H1 (cell line): ENCODE measurements around the gene ASB8. TPM values are rescaled to one million over a fixed set of nuclear protein-coding genes. Genes with fewer than 3 reads are reported as not detected.

Experiments used
- CTCF ChIA-PET: fragments of 300-600 bp; sonication (Branson Sonifier 250); formaldehyde crosslinking; loops from one replicate; lab custom pipeline; 2021; ENCODE audit not compliant: partially characterized antibody; lab: Charles Lee
- POLR2A ChIA-PET: fragments of 300-600 bp; sonication (Branson Sonifier 250); formaldehyde crosslinking; loops from one replicate; lab custom pipeline; 2021; ENCODE audit warnings: inconsistent platforms; ENCODE audit not compliant: partially characterized antibody; lab: Charles Lee
- DNase-seq, 2 experiments: peaks; one replicate each; pipeline versions ENCODE4 v3.0.0 to v3.0.0-alpha.2; 2010 to 2022; ENCODE audit warnings: low spot score in 2 of 2, low read depth in 1 of 2, mixed read lengths in 1 of 2
- FAIRE-seq: peaks from 2 replicates; lab custom pipeline; 2011; peaks lifted over from hg19 to GRCh38; lab: Jason Lieb, UNC
- H2AFZ ChIP-seq: 2 replicates; pipeline ENCODE4 v1.8.1; 2012; ENCODE audit warnings: low read length, inconsistent platforms
- H2AK5ac ChIP-seq: 2 replicates; pipeline ENCODE4 v1.6.1; 2013; ENCODE audit warnings: low read depth, low read length
- H2BK120ac ChIP-seq: replicated peaks from 2 replicates; pipeline ENCODE3; 2013; ENCODE audit warnings: low read depth, low read length, inconsistent platforms
- H2BK12ac ChIP-seq: 2 replicates; pipeline ENCODE4 v1.6.1; 2013; ENCODE audit warnings: low read depth, low read length
- H2BK15ac ChIP-seq: 2 replicates; pipeline ENCODE4 v1.6.1; 2013; ENCODE audit warnings: low read length
- H2BK20ac ChIP-seq: 2 replicates; pipeline ENCODE4 v1.6.1; 2013; ENCODE audit warnings: low read length
- H2BK5ac ChIP-seq: 2 replicates; pipeline ENCODE4 v1.6.1; 2013; ENCODE audit warnings: low read depth, low read length
- H3K14ac ChIP-seq: 2 replicates; pipeline ENCODE4 v1.6.1; 2013; ENCODE audit warnings: inconsistent platforms; ENCODE audit not compliant: insufficient read length
- H3K18ac ChIP-seq: 2 replicates; pipeline ENCODE4 v1.6.1; 2013; ENCODE audit warnings: low read length; ENCODE audit errors: extremely low read depth
- H3K23ac ChIP-seq: 2 replicates; pipeline ENCODE4 v1.6.1; 2013; ENCODE audit warnings: inconsistent platforms; ENCODE audit not compliant: insufficient read length
- H3K23me2 ChIP-seq: 2 replicates; pipeline ENCODE4 v1.6.1; 2013; ENCODE audit warnings: low read depth, low read length
- H3K27ac ChIP-seq: 2 replicates; pipeline ENCODE4 v1.6.1; 2011; ENCODE audit warnings: low read depth, low read length, inconsistent platforms
- H3K27me3 ChIP-seq, 4 experiments: replicated peaks in 1 of 4; 1 replicate in 1 of 4; 2 replicates in 3 of 4; pipeline versions ENCODE4 v1.6.1 to v1.8.1; 2011 to 2013; ENCODE audit warnings: low read length in 3 of 4, mild to moderate bottlenecking in 3 of 4, inconsistent platforms in 2 of 4, mixed read lengths in 2 of 4, moderate library complexity in 1 of 4; ENCODE audit not compliant: control insufficient read depth in 3 of 4, insufficient read depth in 3 of 4; ENCODE audit errors: extremely low read depth in 1 of 4
- H3K36me3 ChIP-seq, 4 experiments: 2 replicates each; pipeline versions ENCODE4 v1.6.1 to v1.8.1; 2011 to 2013; ENCODE audit warnings: mild to moderate bottlenecking in 4 of 4, low read length in 3 of 4, moderate library complexity in 2 of 4, control low read depth in 1 of 4, inconsistent platforms in 1 of 4; ENCODE audit not compliant: insufficient read depth in 4 of 4, control insufficient read depth in 2 of 4
- H3K4ac ChIP-seq: replicated peaks from 2 replicates; pipeline ENCODE3; 2013; ENCODE audit warnings: low read length, low read depth, mixed read lengths, inconsistent platforms; ENCODE audit not compliant: insufficient read length
- H3K4me1 ChIP-seq, 4 experiments: replicated peaks in 1 of 4; 1 replicate in 1 of 4; 2 replicates in 3 of 4; pipeline versions ENCODE4 v1.6.1 to v1.8.1; 2011 to 2013; ENCODE audit warnings: low read length in 3 of 4, inconsistent platforms in 2 of 4, mixed read lengths in 1 of 4; ENCODE audit not compliant: insufficient read depth in 4 of 4, control insufficient read depth in 3 of 4
- H3K4me2 ChIP-seq, 2 experiments: 2 replicates each; pipeline versions ENCODE4 v1.6.1 to v1.8.1; 2011 to 2013; ENCODE audit warnings: low read depth in 2 of 2, low read length in 2 of 2, control low read depth in 1 of 2, inconsistent platforms in 1 of 2, mild to moderate bottlenecking in 1 of 2; ENCODE audit not compliant: insufficient read depth in 1 of 2
- H3K4me3 ChIP-seq, 4 experiments: fragments of 200-600, 300-600 bp in 1 of 4; sonication (generic), shearing (Covaris generic), sonication (Bioruptor Twin) in 1 of 4; 2 replicates each; pipeline versions ENCODE4 v1.5.1 to v1.8.1; 2011 to 2016; ENCODE audit warnings: low read length in 4 of 4, low read depth in 3 of 4, control low read depth in 2 of 4, inconsistent platforms in 2 of 4, mild to moderate bottlenecking in 2 of 4, mixed read lengths in 1 of 4, moderate library complexity in 1 of 4; ENCODE audit not compliant: insufficient read depth in 2 of 4; ENCODE audit errors: extremely low read depth in 1 of 4
- H3K56ac ChIP-seq: replicated peaks from 2 replicates; pipeline ENCODE3; 2013; ENCODE audit warnings: low read depth, mild to moderate bottlenecking, mixed read lengths, low read length, inconsistent platforms; ENCODE audit not compliant: insufficient read length
- H3K79me1 ChIP-seq: 2 replicates; pipeline ENCODE4 v1.6.1; 2013; ENCODE audit warnings: low read depth, low read length, control low read depth
- H3K79me2 ChIP-seq, 2 experiments: 2 replicates each; pipeline versions ENCODE4 v1.6.1 to v1.8.1; 2012 to 2013; ENCODE audit warnings: low read length in 2 of 2, mild to moderate bottlenecking in 2 of 2, inconsistent platforms in 1 of 2; ENCODE audit not compliant: insufficient read depth in 2 of 2, control insufficient read depth in 1 of 2
- H3K9ac ChIP-seq, 4 experiments: replicated peaks in 1 of 4; 1 replicate in 1 of 4; 2 replicates in 3 of 4; pipeline versions ENCODE4 v1.6.1 to v1.8.1; 2011 to 2013; ENCODE audit warnings: low read depth in 3 of 4, low read length in 3 of 4, control low read depth in 2 of 4, mild to moderate bottlenecking in 2 of 4, moderate library complexity in 2 of 4, inconsistent platforms in 1 of 4; ENCODE audit errors: extremely low read depth in 1 of 4
- H3K9me3 ChIP-seq, 2 experiments: 2 replicates each; pipeline versions ENCODE4 v1.6.1 to v1.8.1; 2012 to 2013; ENCODE audit warnings: mild to moderate bottlenecking in 2 of 2, moderate library complexity in 2 of 2, control low read depth in 1 of 2, inconsistent platforms in 1 of 2, low read depth in 1 of 2, low read length in 1 of 2, mixed read lengths in 1 of 2; ENCODE audit not compliant: insufficient read depth in 2 of 2
- H4K20me1 ChIP-seq, 2 experiments: replicated peaks in 1 of 2; 2 replicates each; pipeline versions ENCODE3 to v1.8.1; 2011 to 2013; ENCODE audit warnings: inconsistent platforms in 2 of 2, low read length in 2 of 2, mild to moderate bottlenecking in 1 of 2; ENCODE audit not compliant: insufficient read depth in 2 of 2, control insufficient read depth in 1 of 2
- H4K5ac ChIP-seq: 2 replicates; pipeline ENCODE4 v1.6.1; 2013; ENCODE audit warnings: low read length, low read depth, mixed read lengths, inconsistent platforms; ENCODE audit not compliant: insufficient read length
- H4K8ac ChIP-seq: 2 replicates; pipeline ENCODE4 v1.8.0; 2013; ENCODE audit warnings: mild to moderate bottlenecking, moderate library complexity, low read length, inconsistent platforms; ENCODE audit not compliant: insufficient read depth; ENCODE audit errors: extremely low read depth
- H4K91ac ChIP-seq: replicated peaks from 2 replicates; pipeline ENCODE3; 2013; ENCODE audit warnings: low read length, mixed read lengths, inconsistent platforms; ENCODE audit not compliant: insufficient read length
- SIRT6 ChIP-seq: IDR thresholded peaks from one replicate; pipeline ENCODE4 v1.7.1; 2012; ENCODE audit warnings: low read length, inconsistent platforms
- USF2 ChIP-seq: IDR thresholded peaks from 2 replicates; pipeline ENCODE4 v1.6.1; 2011; ENCODE audit warnings: low read length, improper control_type of control experiment
- WGBS, 2 experiments: shearing (Covaris generic) in 1 of 2; methylation state at CpG; one replicate each; pipeline versions ENCODE4 v1.1.6 to v1.1.7; 2013 to 2015; ENCODE audit warnings: low lambda C conversion rate in 2 of 2, mixed read lengths in 2 of 2, inconsistent platforms in 1 of 2, low coverage in 1 of 2, missing lambda C conversion rate in 1 of 2; ENCODE audit not compliant: insufficient replicate concordance in 2 of 2, insufficient coverage in 1 of 2, insufficient read length in 1 of 2; ENCODE audit errors: extremely low coverage in 1 of 2, missing lambda C conversion rate in 1 of 2; 5-methylcytosine and 5-hydroxymethylcytosine counted together
- polyA plus RNA-seq, 7 experiments: library from polyadenylated mRNA; depleted of rRNA in 3 of 7; stranded (reverse) in 5 of 7; unstranded in 2 of 7; fragments of >200 nt in 5 of 7; fragments of 200-250 nt in 2 of 7; gene quantifications; 1 replicate in 5 of 7; 2 replicates in 1 of 7; 4 replicates in 1 of 7; pipeline versions ENCODE4 v1.2.1 to v1.2.3, GENCODE V29; 2011 to 2013; ENCODE audit warnings: missing spikeins in 2 of 7, mixed read lengths in 2 of 7
- total RNA-seq: library from RNA; stranded (reverse); fragmentation: NEBNext Ultra II Directional; extraction: Animal tissue kit (Norgen Biotek cat#: 25700); gene quantifications from 2 replicates; pipeline ENCODE4 v1.2.1, GENCODE V29; 2021

The ASB8 gene
- total and polyA plus RNA-seq, 2 of the 8 experiments (the other 6 are each of a cell fraction or from before 2014, with no cell fraction given): 3.8 to 8.3 TPM

GRCh38 chr12:48126953-48127630, 30.2 kb downstream of the ASB8 start:
- Histone ChIP-seq H3K27ac (no peak overlapping the region), H2BK5ac (no peak overlapping the region), H3K56ac (no peak overlapping the region), H3K4me3 (no peak overlapping the region), H2BK20ac (no peak overlapping the region), H3K79me2 (peaks cover under 1 to 2% of the 10 kb centered on the region in 2 experiments; a peak in 1 of 4 replicates), H3K4ac (no peak overlapping the region), H3K27me3 (no peaks in the 10 kb centered on the region), H2BK120ac (no peak overlapping the region), H2AK5ac (no peak overlapping the region), H2BK12ac (no peak overlapping the region), H4K20me1 (peaks cover 0 to 3% of the 10 kb centered on the region in 2 experiments), H4K5ac (no peak overlapping the region), H3K14ac (no peak overlapping the region), H4K91ac (no peak overlapping the region), H3K23ac (no peak overlapping the region), H2BK15ac (no peak overlapping the region), H3K4me2 (no peak overlapping the region), H3K9ac (no peak overlapping the region), H3K79me1 (no peaks in the 10 kb centered on the region; the same call in 1 of the 2 replicates), H2AFZ (no peak overlapping the region), H4K8ac (no peak overlapping the region), H3K36me3 (peaks cover 12 to 80% (median 58%) of the 10 kb centered on the region in 4 experiments), H3K4me1 (no peaks in the 10 kb centered on the region), H3K23me2 (no peaks in the 10 kb centered on the region), H3K18ac (no peak overlapping the region), H3K9me3 (no peaks in the 10 kb centered on the region)
- WGBS, 2 experiments: 92% methylated on average over 2 of the region's 2 CpGs; no CpG with 5 or more reads in 1 of the 2 experiments
- no peak for FAIRE-seq
- POLR2A ChIA-PET: interaction anchor here (1.6 kb wide), 1 partner anchor 21 kb away, joined by 5 read pairs; the partner anchor contains the start of gene SENP1
- CTCF ChIA-PET: no interaction called here
- no peak for DNase-seq
- no peak for TF ChIP-seq SIRT6
- no peak for TF ChIP-seq USF2
